IPS-20b (cell line): ENCODE measurements around the gene SPR.

Experiments
- H3K27ac ChIP-seq: one replicate; pipeline ENCODE4 v1.5.1; 2013; ENCODE audit warnings: low read length
- H3K27me3 ChIP-seq: 2 replicates; pipeline ENCODE4 v1.6.1; 2013; ENCODE audit warnings: mild to moderate bottlenecking, low read length, inconsistent platforms; ENCODE audit not compliant: insufficient read depth
- H3K36me3 ChIP-seq: 2 replicates; pipeline ENCODE4 v1.6.1; 2013; ENCODE audit warnings: low read depth, mild to moderate bottlenecking, inconsistent platforms, low read length, moderate library complexity; ENCODE audit not compliant: insufficient read depth
- H3K4me1 ChIP-seq: 2 replicates; pipeline ENCODE4 v1.6.1; 2013; ENCODE audit warnings: mild to moderate bottlenecking, control low read depth, inconsistent platforms, low read length, moderate library complexity; ENCODE audit not compliant: insufficient read depth
- H3K4me3 ChIP-seq: 2 replicates; pipeline ENCODE4 v1.5.1; 2013; ENCODE audit warnings: mild to moderate bottlenecking, low read length, inconsistent platforms
- H3K9ac ChIP-seq: 2 replicates; pipeline ENCODE4 v1.6.1; 2013; ENCODE audit warnings: low read depth, mild to moderate bottlenecking, inconsistent platforms, low read length, moderate library complexity
- H3K9me3 ChIP-seq: 2 replicates; pipeline ENCODE4 v1.6.1; 2013; ENCODE audit warnings: mild to moderate bottlenecking, low read depth, low read length, inconsistent platforms; ENCODE audit not compliant: insufficient read depth

The SPR gene

GRCh38 chr2:72917877-72918553, 30.8 kb downstream of the SPR start:
- Histone ChIP-seq H3K36me3 (no peaks in the 10 kb centered on the region), H3K9ac (peak overlapping the region; percentile 37; the same call in 1 of the 2 replicates), H3K27ac (no peak overlapping the region), H3K4me3 (peak overlapping the region; percentile 61; the same call in 1 of the 2 replicates), H3K4me1 (peaks cover 24% of the 10 kb centered on the region), H3K27me3 (peaks cover 100% of the 10 kb centered on the region), H3K9me3 (peaks cover 8% of the 10 kb centered on the region; the same call in 1 of the 2 replicates)

GRCh38 chr2:72919414-72920317, 32.5 kb downstream of the SPR start:
- no peak overlapping the region for H3K9ac ChIP-seq
- H3K9me3 ChIP-seq, result peaks cover 9% of the 10 kb centered on the region; the same call in 1 of the 2 replicates
- H3K4me1 ChIP-seq, result peaks cover 14% of the 10 kb centered on the region
- H3K4me3 ChIP-seq, result peak overlapping the region; percentile 56
- no peaks in the 10 kb centered on the region for H3K36me3 ChIP-seq
- H3K27me3 ChIP-seq, result peaks cover 100% of the 10 kb centered on the region
- H3K27ac ChIP-seq, result no peak overlapping the region

GRCh38 chr2:72920318-72921087, 33.3 kb downstream of the SPR start:
- Histone ChIP-seq H3K27ac (no peak overlapping the region), H3K4me1 (peaks cover 9% of the 10 kb centered on the region), H3K27me3 (peaks cover 100% of the 10 kb centered on the region), H3K36me3 (no peaks in the 10 kb centered on the region), H3K9ac (no peak overlapping the region), H3K4me3 (peak overlapping the region; percentile 56), H3K9me3 (peaks cover 9% of the 10 kb centered on the region; the same call in 1 of the 2 replicates)

GRCh38 chr2:72921088-72921851, 34.1 kb downstream of the SPR start:
- Histone ChIP-seq H3K27me3 (peaks cover 100% of the 10 kb centered on the region), H3K36me3 (no peaks in the 10 kb centered on the region), H3K9me3 (peaks cover 9% of the 10 kb centered on the region; the same call in 1 of the 2 replicates), H3K4me3 (peak overlapping the region; percentile 56; the same call in 1 of the 2 replicates), H3K9ac (no peak overlapping the region), H3K27ac (no peak overlapping the region), H3K4me1 (peaks cover 14% of the 10 kb centered on the region)

GRCh38 chr2:72921853-72922252, 34.6 kb downstream of the SPR start:
- Histone ChIP-seq H3K27ac (no peak overlapping the region), H3K27me3 (peaks cover 100% of the 10 kb centered on the region), H3K4me3 (no peak overlapping the region), H3K4me1 (peaks cover 14% of the 10 kb centered on the region), H3K9ac (no peak overlapping the region), H3K36me3 (no peaks in the 10 kb centered on the region), H3K9me3 (peaks cover 9% of the 10 kb centered on the region; the same call in 1 of the 2 replicates)

- peaks cover 11% of the 10 kb centered on the region for H3K4me1 ChIP-seq
- H3K9ac ChIP-seq, result no peak overlapping the region
- H3K9me3 ChIP-seq, result peaks cover 9% of the 10 kb centered on the region; the same call in 1 of the 2 replicates
- peaks cover 100% of the 10 kb centered on the region for H3K27me3 ChIP-seq
- H3K4me3 ChIP-seq, result peak overlapping the region; percentile 53; the same call in 1 of the 2 replicates
- H3K36me3 ChIP-seq, result no peaks in the 10 kb centered on the region
- H3K27ac ChIP-seq, result no peak overlapping the region
Measured at GRCh38 chr2:72923833-72924352, 36.7 kb downstream of the SPR start.

GRCh38 chr2:72924353-72925240, 37.4 kb downstream of the SPR start:
- H3K9me3 ChIP-seq, result peaks cover 9% of the 10 kb centered on the region; the same call in 1 of the 2 replicates
- no peak overlapping the region for H3K9ac ChIP-seq
- no peak overlapping the region for H3K27ac ChIP-seq
- H3K27me3 ChIP-seq, result peaks cover 100% of the 10 kb centered on the region
- H3K4me1 ChIP-seq, result peaks cover 6% of the 10 kb centered on the region
- H3K36me3 ChIP-seq, result no peaks in the 10 kb centered on the region
- peak overlapping the region; percentile 53; the same call in 1 of the 2 replicates for H3K4me3 ChIP-seq

- peaks cover 100% of the 10 kb centered on the region for H3K27me3 ChIP-seq
- H3K9ac ChIP-seq, result no peak overlapping the region
Measured at GRCh38 chr2:72925328-72925943, 38.2 kb downstream of the SPR start.

GRCh38 chr2:72926368-72926767, 39.2 kb downstream of the SPR start:
- H3K9ac ChIP-seq, result no peak overlapping the region
- H3K27ac ChIP-seq, result no peak overlapping the region
- peaks cover 6% of the 10 kb centered on the region for H3K4me1 ChIP-seq
- no peak overlapping the region for H3K4me3 ChIP-seq
- peaks cover 8% of the 10 kb centered on the region; the same call in 1 of the 2 replicates for H3K9me3 ChIP-seq
- H3K36me3 ChIP-seq, result no peaks in the 10 kb centered on the region
- H3K27me3 ChIP-seq, result peaks cover 100% of the 10 kb centered on the region

More at GRCh38 chr2:72925328-72925943, 38.2 kb downstream of the SPR start:
- peaks cover 6% of the 10 kb centered on the region for H3K4me1 ChIP-seq
- H3K4me3 ChIP-seq, result peak overlapping the region; percentile 53; the same call in 1 of the 2 replicates
- no peak overlapping the region for H3K27ac ChIP-seq
- H3K9me3 ChIP-seq, result peaks cover 9% of the 10 kb centered on the region; the same call in 1 of the 2 replicates
- H3K36me3 ChIP-seq, result no peaks in the 10 kb centered on the region
